Kidney (tissue), 14 donors: ENCODE measurements around the gene CRMP1. TPM values are rescaled to one million over a fixed set of nuclear protein-coding genes. Genes with fewer than 3 reads are reported as not detected.

ENCODE experiments used
- DNase-seq, 5 donors: peaks; one replicate each; pipeline ENCODE4 v3.0.0-alpha.2; 2013 to 2020
- FAIRE-seq: peaks from 2 replicates; lab custom pipeline; 2012; peaks lifted over from hg19 to GRCh38; lab: Jason Lieb, UNC
- H3K27ac ChIP-seq, 2 donors: one replicate each; pipeline ENCODE4 v1.7.0; 2013; ENCODE audit warnings: low read depth in 2 of 2, low read length in 2 of 2, inconsistent platforms in 1 of 2
- H3K27me3 ChIP-seq: one replicate; pipeline ENCODE4 v1.7.1; 2013; ENCODE audit warnings: low read length, inconsistent platforms; ENCODE audit not compliant: control insufficient read depth, insufficient read depth
- H3K36me3 ChIP-seq, 3 donors: one replicate each; pipeline versions ENCODE4 v1.7.0 to v1.7.1; 2013; ENCODE audit warnings: low read length in 3 of 3, control low read depth in 1 of 3, inconsistent platforms in 1 of 3; ENCODE audit not compliant: insufficient read depth in 3 of 3, control insufficient read depth in 2 of 3
- H3K4me1 ChIP-seq, 3 donors: one replicate each; pipeline versions ENCODE4 v1.7.0 to v1.7.1; 2013; ENCODE audit warnings: low read length in 3 of 3, inconsistent platforms in 1 of 3, low read depth in 1 of 3; ENCODE audit not compliant: control insufficient read depth in 2 of 3, insufficient read depth in 2 of 3
- H3K4me3 ChIP-seq, 3 donors: one replicate each; pipeline versions ENCODE4 v1.7.0 to v1.8.1; 2013; ENCODE audit warnings: low read length in 3 of 3, control low read depth in 1 of 3, inconsistent platforms in 1 of 3
- H3K9ac ChIP-seq, 3 donors: one replicate each; pipeline versions ENCODE4 v1.7.0 to v1.7.1; 2013; ENCODE audit warnings: low read length in 3 of 3, control low read depth in 1 of 3, inconsistent platforms in 1 of 3
- H3K9me3 ChIP-seq, 3 donors: one replicate each; pipeline versions ENCODE4 v1.7.0 to v1.7.1; 2013; ENCODE audit warnings: low read length in 3 of 3, control low read depth in 1 of 3, inconsistent platforms in 1 of 3; ENCODE audit not compliant: control insufficient read depth in 2 of 3, insufficient read depth in 1 of 3
- intact Hi-C: fragments of 100-400 bp; cut with DNase I; formaldehyde crosslinking; loops from one replicate; pipeline ENCODE4 v1.11.1; 2022
- polyA plus RNA-seq: library from polyadenylated mRNA; stranded (reverse); fragments of 350-450 nt; fragmentation: Illumina TruSeq; extraction: RNeasy Lipid Tissue Mini Kit (QIAGEN cat#74804); gene quantifications from one replicate; pipeline ENCODE4 v1.2.3, GENCODE V29; 2014; ENCODE audit warnings: low read depth, low replicate concordance; ENCODE audit not compliant: insufficient read depth
- total RNA-seq: library from RNA; stranded (reverse); fragmentation: NEBNext Ultra II Directional; extraction: Animal tissue kit (Norgen Biotek cat#: 25700); gene quantifications from one replicate; pipeline ENCODE4 v1.2.1, GENCODE V29; 2021
- TF ChIP-seq, protein P1 (sequence below): IDR thresholded peaks from 3 replicates; pipeline ENCODE4 v1.5.1; 2012; ENCODE audit warnings: mild to moderate bottlenecking, moderate library complexity, borderline replicate concordance; ENCODE audit not compliant: insufficient read depth; ENCODE audit errors: extremely low read depth
- donor health status: control.
- donor health status: control.
- donor health status: control.
- donor health status: control.
- donor health status: control.
- donor health status: DM: yes; HTN: yes; CAD: no.
- donor health status: Normal renal cell carcinoma (clear cell type).

Gene CRMP1
- total and polyA plus RNA-seq, 2 donors from 2014 or later, result 0.26 to 0.66 TPM

DNA sequence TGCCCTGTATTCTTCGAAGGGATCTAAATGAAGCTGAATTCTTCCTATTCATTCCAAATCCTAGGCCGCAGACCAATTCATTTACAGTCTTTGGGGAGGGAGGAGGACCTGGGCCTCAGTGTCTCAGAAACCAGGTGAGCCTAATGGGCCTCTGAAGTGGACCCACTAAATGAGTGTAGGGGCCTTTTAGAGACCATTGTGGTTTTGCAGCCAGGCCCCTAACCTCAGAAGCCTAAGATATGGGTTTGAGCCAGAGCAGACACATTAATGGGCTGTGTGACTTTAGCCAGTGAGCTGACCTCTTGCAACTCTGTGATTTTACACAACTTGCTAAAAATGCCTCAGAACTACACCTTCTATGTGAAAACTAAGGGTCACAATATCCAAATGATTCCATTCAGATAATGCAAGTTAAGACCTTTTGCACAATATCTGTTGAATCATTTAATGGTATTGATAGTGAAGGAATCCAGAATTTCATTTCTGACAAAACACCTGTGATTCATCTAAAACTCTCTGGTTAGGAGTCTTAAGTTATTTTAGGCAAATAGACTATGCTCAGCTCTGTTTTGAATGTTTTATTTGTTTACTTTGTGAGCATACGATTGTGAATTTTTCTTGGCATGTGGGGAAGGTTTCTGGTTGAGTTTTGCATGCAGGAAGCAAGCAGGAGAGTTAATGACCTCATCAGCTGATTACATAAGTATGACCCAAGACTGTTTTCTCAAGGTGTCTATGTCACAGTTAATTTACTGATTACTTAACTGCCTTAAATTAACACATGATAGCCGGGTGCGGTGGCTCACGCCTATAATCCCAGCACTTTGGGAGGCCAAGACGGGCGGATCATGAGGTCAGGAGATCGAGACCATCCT is 106.8 kb downstream of the CRMP1 start:
- H3K9me3 ChIP-seq, result no peaks in the 10 kb centered on the region
- H3K36me3 ChIP-seq, result peaks cover 11 to 40% (median 19%) of the 10 kb centered on the region in 3 donors
- TF ChIP-seq, protein P1, sequence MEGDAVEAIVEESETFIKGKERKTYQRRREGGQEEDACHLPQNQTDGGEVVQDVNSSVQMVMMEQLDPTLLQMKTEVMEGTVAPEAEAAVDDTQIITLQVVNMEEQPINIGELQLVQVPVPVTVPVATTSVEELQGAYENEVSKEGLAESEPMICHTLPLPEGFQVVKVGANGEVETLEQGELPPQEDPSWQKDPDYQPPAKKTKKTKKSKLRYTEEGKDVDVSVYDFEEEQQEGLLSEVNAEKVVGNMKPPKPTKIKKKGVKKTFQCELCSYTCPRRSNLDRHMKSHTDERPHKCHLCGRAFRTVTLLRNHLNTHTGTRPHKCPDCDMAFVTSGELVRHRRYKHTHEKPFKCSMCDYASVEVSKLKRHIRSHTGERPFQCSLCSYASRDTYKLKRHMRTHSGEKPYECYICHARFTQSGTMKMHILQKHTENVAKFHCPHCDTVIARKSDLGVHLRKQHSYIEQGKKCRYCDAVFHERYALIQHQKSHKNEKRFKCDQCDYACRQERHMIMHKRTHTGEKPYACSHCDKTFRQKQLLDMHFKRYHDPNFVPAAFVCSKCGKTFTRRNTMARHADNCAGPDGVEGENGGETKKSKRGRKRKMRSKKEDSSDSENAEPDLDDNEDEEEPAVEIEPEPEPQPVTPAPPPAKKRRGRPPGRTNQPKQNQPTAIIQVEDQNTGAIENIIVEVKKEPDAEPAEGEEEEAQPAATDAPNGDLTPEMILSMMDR, result no peak
- H3K27me3 ChIP-seq, result no peaks in the 10 kb centered on the region
- FAIRE-seq, result no peak
- no peak overlapping the region for H3K9ac ChIP-seq
- H3K4me3 ChIP-seq, result no peak overlapping the region
- H3K4me1 ChIP-seq, result peaks cover 0 to 7% (median 3%) of the 10 kb centered on the region in 3 donors
- peak in 1 of 5 donors; percentile 11 for DNase-seq
- H3K27ac ChIP-seq, result peak overlapping the region in 1 of 2 donors; percentile 16
- intact Hi-C loops, result no loop called here

DNA sequence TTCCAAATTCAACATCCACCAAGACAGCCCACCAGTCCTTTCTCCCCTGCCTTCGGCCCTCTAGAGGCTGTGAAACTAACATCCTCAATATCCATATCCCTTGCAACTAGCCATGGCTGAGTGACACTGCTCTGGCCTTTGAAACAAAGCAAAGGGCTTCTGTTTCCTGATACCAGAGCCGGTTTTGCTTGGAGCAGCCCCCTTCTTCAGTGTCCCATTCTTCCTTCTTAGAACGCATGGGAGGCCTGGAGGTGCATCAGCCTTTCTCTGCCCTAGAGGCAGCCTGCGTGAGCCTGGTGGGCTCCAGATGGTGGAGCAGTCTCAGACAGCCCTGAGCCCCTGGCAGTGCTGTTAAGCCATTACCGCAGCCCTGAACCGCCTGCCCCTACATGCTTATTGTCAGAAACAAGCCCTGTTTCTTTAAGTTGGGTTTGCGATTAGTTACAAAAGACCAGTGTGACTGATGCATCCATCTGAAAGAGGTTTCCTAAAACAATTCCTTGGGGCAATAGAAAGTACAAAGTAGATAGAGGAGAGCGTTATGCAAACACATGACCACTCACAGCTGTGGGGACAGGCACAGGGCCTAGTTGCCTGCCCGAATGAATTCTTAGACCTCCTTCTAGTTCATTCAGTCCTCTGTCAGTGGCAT is 107.8 kb downstream of the CRMP1 start:
- FAIRE-seq (no peak), DNase-seq (peak in 1 of 5 donors; percentile 35)
- intact Hi-C loops, result no loop called here

DNA sequence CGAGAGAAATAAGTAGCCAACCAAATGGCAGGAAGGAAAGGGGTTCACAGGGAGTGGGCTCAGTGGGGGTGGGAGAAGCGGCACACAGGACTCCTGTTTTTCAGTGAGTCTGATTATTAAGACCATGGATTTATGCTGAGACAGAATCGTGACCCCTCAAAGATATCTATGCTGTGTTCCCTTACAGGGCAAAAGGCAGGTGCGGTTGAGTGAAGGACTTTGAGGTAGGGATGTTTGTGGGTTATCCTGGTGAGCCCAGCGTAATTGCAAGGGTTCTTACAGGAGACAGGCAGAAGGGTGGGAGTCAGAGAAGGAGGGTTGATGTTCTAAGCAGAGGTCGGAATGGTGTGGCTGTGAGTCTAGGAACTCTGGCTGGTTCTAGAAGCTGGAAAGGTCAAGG is 108.9 kb downstream of the CRMP1 start:
- H3K9ac ChIP-seq, result no peak overlapping the region
- H3K27ac ChIP-seq, result no peak overlapping the region
- peaks cover 11 to 40% (median 21%) of the 10 kb centered on the region in 3 donors for H3K36me3 ChIP-seq
- no peaks in the 10 kb centered on the region for H3K27me3 ChIP-seq
- FAIRE-seq (no peak), DNase-seq (no peak)
- H3K9me3 ChIP-seq, result no peaks in the 10 kb centered on the region
- no peak overlapping the region for H3K4me3 ChIP-seq
- H3K4me1 ChIP-seq, result peaks cover 0 to 7% (median 3%) of the 10 kb centered on the region in 3 donors
- TF ChIP-seq, protein P1, result no peak
- intact Hi-C loops, result no loop called here

More for the DNA sequence above, 107.8 kb downstream of the CRMP1 start:
- peaks cover 11 to 40% (median 21%) of the 10 kb centered on the region in 3 donors for H3K36me3 ChIP-seq
- no peaks in the 10 kb centered on the region for H3K9me3 ChIP-seq
- H3K27me3 ChIP-seq, result no peaks in the 10 kb centered on the region
- no peak overlapping the region for H3K4me3 ChIP-seq
- H3K4me1 ChIP-seq, result peaks cover 0 to 7% (median 3%) of the 10 kb centered on the region in 3 donors
- H3K27ac ChIP-seq, result no peak overlapping the region
- H3K9ac ChIP-seq, result no peak overlapping the region
- TF ChIP-seq, protein P1, result no peak
